ENCODE results near the gene GPR176. TPM values are rescaled to one million over a fixed set of nuclear protein-coding genes. Genes with fewer than 3 reads are reported as not detected.
A peak's percentile ranks its signal among the peaks of the same experiment; 100 is the strongest.

Gene GPR176
- polyA plus RNA-seq, 1 donor from 2014 or later = 8.3 TPM

- TF ChIP-seq SMC3 (conservative IDR thresholded peaks at IDR 0.05; ENCODE audit: poor library complexity) (no peak), EZH2 (IDR thresholded peaks at IDR 0.05; ENCODE audit: borderline replicate concordance, insufficient read depth, low read length, poor library complexity, severe bottlenecking) (no peak)
Measured at GRCh38 chr15:39935241-39935640, 15.2 kb upstream of the GPR176 start (continued).

GRCh38 chr15:39934397-39935071 lies 14.5 kb upstream of the GPR176 start:
- Histone ChIP-seq H3K36me3 (ENCODE audit: insufficient read depth, low read length) (no peaks in the 10 kb centered on the region), H4K20me1 (ENCODE audit: insufficient read depth) (no peaks in the 10 kb centered on the region), H3K27ac (ENCODE audit: low read length) (no peak overlapping the region), H3K4me3 (ENCODE audit: low read length) (peak overlapping the region; percentile 71), H3K9me2 (ENCODE audit: insufficient read depth, low read length) (no peaks in the 10 kb centered on the region), H3K4me2 (ENCODE audit: low read length) (peak overlapping the region; percentile 36), H2AFZ (ENCODE audit: low read depth, low read length) (peak overlapping the region; percentile 65), H3K9me3 (ENCODE audit: low read length) (no peaks in the 10 kb centered on the region), H3F3A (ENCODE audit: insufficient read depth, low read length, poor library complexity, severe bottlenecking) (no peaks in the 10 kb centered on the region), H3K27me3 (ENCODE audit: insufficient read depth, low read depth, low read length) (no peaks in the 10 kb centered on the region), H3K9ac (ENCODE audit: low read length) (peak overlapping the region; percentile 66), H3K79me2 (replicated peaks; ENCODE audit: insufficient read depth, low read length) (no peaks in the 10 kb centered on the region)
- TF ChIP-seq RAD21 (conservative IDR thresholded peaks at IDR 0.05) = no peak
- TF ChIP-seq EP300 (conservative IDR thresholded peaks at IDR 0.05; ENCODE audit: poor library complexity, severe bottlenecking) = no peak
- no peak for TF ChIP-seq MXI1 (conservative IDR thresholded peaks at IDR 0.05; ENCODE audit: poor library complexity, severe bottlenecking)
- no peak for TF ChIP-seq TAF1 (IDR thresholded peaks at IDR 0.05; ENCODE audit: low read depth)
- TF ChIP-seq POLR2AphosphoS5 (IDR thresholded peaks at IDR 0.05) = no peak
- TF ChIP-seq SMC3 (conservative IDR thresholded peaks at IDR 0.05; ENCODE audit: poor library complexity) = no peak
- TF ChIP-seq REST (IDR thresholded peaks at IDR 0.05; ENCODE audit: borderline replicate concordance) = no peak
- TF ChIP-seq CTCF (IDR thresholded peaks at IDR 0.05; ENCODE audit: poor library complexity, severe bottlenecking) = no peak
- no peak for TF ChIP-seq EZH2 (IDR thresholded peaks at IDR 0.05; ENCODE audit: borderline replicate concordance, insufficient read depth, low read length, poor library complexity, severe bottlenecking)

GRCh38 chr15:39931615-39932014 lies 11.5 kb upstream of the GPR176 start:
- Histone ChIP-seq H2AFZ (ENCODE audit: low read depth, low read length) (no peak overlapping the region), H3K4me2 (ENCODE audit: low read length) (no peak overlapping the region), H3K9me2 (ENCODE audit: insufficient read depth, low read length) (no peaks in the 10 kb centered on the region), H3K4me3 (ENCODE audit: low read length) (no peak overlapping the region), H3K9ac (ENCODE audit: low read length) (no peak overlapping the region), H3K79me2 (replicated peaks; ENCODE audit: insufficient read depth, low read length) (no peaks in the 10 kb centered on the region), H3K27ac (ENCODE audit: low read length) (no peak overlapping the region), H3K27me3 (ENCODE audit: insufficient read depth, low read depth, low read length) (no peaks in the 10 kb centered on the region), H3K36me3 (ENCODE audit: insufficient read depth, low read length) (no peaks in the 10 kb centered on the region), H4K20me1 (ENCODE audit: insufficient read depth) (no peaks in the 10 kb centered on the region), H3F3A (ENCODE audit: insufficient read depth, low read length, poor library complexity, severe bottlenecking) (no peaks in the 10 kb centered on the region), H3K9me3 (ENCODE audit: low read length) (no peaks in the 10 kb centered on the region)
- TF ChIP-seq RAD21 (conservative IDR thresholded peaks at IDR 0.05) (peak; percentile 35), REST (IDR thresholded peaks at IDR 0.05; ENCODE audit: borderline replicate concordance) (no peak)
